ENCODE data around the gene CLIC1.

CLIC1 gene
- 165 to 306 reads per million in 2 experiments for total RNA-seq

DNA sequence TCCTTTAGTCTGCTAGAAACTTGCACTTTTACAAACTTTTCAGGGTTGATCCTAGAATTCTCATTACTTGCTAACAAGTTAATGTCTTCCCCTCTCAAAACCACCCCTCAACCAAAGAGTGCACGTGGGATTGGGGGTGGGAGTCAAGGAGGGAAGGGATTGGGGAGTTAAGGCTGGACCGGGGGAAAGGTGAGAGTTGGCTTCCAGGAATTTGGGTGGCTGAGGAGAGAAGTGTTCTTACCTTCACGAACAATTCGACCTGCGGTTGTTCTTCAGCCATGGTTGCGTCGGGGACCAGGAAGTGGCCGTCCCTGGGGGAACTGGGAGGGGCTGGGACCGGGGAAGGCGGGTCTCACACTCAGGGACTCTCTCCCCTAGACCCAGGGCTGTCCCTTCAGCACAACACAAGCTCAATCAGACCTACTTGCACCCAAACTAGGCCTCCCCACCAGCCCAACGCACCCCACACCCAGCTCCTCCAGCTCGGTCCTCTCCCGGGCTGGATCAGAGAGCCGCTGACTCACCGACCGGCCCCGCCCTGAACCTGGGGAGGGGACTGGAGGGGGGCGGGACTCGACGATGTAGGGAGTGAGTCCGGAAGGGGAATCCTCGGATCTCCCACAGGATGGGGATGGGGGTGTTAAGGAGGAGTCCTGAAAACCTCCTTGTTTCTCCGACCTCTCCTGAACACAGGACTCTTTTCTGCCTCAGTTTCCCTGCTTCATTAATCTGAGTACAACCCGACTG, at the start of gene CLIC1:
CLIC1 (minus strand) TSS at position 510 of the 747 bp plus-strand sequence; CDS start at position 280, 230 bp downstream.
- peak; percentile 71 for DNase-seq (ENCODE audit: low read depth)

GRCh38 chr6:31785475-31785874, 49.1 kb upstream of the CLIC1 start:
- no peak for DNase-seq (ENCODE audit: low read depth)

DNA sequence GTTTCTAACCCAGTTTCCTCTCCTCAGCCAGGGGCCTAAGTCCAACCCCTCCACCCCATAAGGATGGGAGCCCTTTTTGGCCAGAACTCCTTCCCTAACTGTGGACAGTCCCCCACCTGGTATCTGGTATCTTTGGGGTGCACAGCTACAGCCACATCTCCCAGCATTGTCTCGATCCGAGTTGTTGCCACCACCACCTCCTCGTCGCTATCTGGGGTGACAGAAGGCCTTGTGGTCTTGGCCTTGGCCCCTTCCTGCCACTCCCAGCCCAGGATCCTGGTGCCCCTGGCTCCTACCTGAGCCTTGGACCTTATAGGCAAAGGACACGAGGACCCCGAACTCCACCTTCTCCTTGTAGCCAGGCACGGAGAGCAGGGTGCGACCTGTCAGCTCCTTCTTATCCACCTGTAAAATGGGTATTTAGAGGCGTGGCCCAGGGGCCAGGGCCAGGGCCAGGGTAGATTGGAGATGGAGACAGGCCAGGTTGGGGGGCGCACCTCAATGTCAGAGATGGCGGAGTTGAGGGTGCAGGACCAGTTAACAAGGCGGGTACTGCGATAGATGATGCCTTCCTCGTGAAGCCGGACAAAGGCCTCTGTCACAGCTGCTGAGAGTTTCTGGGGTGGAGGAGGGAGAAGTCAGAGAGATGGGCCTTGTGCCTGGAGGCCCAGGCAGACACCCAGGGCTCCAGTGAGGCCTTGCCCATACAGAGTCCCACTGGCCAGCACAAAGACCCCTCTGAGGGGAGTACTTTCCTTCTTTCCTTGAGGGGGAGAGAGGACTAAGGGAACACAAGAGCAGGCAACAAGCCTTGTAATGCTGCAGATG, 48.0 kb upstream of the CLIC1 start:
- no peak for DNase-seq (ENCODE audit: low read depth)

GRCh38 chr6:31782126-31782855, 46.0 kb upstream of the CLIC1 start:
- no peak for DNase-seq (ENCODE audit: low read depth)

- DNase-seq (ENCODE audit: low read depth), result no peak
These were observed 45.2 kb upstream of the CLIC1 start for GRCh38 chr6:31781244-31782125.

DNA sequence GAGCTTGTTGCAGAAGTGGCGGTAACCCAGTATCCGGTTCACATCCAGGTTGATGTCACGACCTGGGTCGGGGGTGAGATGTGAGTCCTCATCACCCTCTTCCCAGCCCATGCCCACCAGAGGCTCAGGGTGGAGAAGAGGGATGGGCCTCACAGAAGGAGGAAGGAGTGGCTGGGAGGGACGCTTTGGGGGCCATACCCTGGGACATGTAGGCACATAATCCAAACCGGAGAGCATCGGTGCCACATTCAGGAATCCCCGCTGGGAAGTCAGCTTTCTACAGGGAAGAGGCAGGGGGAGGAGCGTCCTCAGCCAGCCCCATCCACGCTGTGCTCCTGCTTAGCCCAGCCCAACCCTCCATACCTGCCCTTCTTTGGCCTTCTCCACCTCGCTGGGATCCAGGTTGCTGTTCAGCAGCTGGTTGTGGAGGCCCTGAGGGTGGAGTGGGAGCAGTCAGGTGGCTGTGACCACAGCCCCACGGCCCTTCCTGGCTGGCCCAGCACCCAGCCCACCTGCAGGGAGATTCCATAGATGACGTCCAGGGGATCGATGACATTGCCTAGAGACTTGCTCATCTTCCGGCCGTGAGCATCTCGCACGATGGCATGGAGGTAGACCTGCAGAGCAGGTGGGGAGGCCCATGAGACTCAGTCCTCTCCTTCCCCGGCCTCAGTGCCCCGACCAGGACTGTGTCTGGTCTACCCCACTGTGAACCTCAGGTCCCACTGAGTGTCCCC, 44.3 kb upstream of the CLIC1 start:
- DNase-seq (ENCODE audit: low read depth), result no peak

DNA sequence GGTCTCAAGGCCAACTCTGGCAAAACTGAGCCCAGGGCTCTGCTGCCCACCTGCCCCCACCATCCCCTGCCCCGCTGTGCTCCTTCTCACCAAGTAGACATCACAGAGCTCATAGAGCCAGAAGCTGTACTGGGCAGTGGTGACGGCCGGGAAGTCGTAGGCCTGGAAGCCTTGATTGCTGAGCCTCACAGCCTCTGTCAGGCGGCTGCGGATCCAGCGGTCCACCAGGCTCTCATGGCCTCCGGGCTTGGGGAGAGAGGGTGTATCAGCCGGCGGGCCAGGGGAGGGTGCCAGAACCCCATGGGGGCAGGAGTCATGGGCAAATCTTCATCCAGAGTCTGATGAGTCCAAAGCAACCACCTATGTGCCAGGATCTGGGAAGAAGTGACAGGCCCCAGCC, 43.6 kb upstream of the CLIC1 start:
- DNase-seq (ENCODE audit: low read depth), result no peak

- DNase-seq (ENCODE audit: low read depth), result no peak
These were observed 42.9 kb upstream of the CLIC1 start for GRCh38 chr6:31778999-31779885.

- DNase-seq (ENCODE audit: low read depth), result no peak
These were observed 41.9 kb upstream of the CLIC1 start for GRCh38 chr6:31778193-31778592.

- DNase-seq (ENCODE audit: low read depth), result no peak
These were observed 41.3 kb upstream of the CLIC1 start for GRCh38 chr6:31777667-31778050.

DNA sequence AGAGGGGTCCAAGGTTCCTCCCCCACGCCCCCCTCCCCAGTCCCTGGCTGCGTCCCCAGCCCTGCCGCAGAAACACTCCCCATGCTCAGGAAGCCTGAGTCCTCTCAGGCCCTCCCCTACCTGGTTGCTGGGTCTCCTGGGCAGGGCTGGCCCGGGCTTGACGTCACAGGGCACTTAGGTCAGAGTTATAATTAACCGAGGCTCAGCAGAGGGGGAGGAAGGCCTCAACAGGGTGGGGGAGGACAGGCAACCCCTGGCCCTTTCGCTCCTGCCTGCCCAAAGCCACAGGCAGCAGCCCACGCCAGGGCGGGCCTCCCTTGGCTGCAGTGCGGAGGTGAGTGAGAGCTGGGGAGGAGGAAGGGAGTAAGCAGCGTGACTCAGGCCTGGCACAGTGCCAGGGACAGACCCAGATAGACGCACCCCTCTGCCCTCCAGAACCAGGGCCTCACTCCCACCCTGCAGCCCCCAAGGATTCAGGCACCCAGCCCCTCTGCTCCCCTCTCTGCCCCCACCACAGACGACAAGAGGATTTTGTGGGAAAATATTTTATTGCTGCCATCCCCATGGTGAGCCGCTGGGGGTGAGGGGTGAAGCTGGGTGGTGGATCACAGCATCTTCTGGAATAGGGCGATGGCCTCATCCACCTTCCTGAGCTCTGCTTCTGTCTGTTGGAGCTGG, 40.8 kb upstream of the CLIC1 start, which contains the start of gene VWA7:
VWA7 (minus strand) TSS at position 340 of the 678 bp plus-strand sequence. CDS start 549 bp downstream, outside the sequence.
- DNase-seq (ENCODE audit: low read depth), result peak; percentile 26

DNA sequence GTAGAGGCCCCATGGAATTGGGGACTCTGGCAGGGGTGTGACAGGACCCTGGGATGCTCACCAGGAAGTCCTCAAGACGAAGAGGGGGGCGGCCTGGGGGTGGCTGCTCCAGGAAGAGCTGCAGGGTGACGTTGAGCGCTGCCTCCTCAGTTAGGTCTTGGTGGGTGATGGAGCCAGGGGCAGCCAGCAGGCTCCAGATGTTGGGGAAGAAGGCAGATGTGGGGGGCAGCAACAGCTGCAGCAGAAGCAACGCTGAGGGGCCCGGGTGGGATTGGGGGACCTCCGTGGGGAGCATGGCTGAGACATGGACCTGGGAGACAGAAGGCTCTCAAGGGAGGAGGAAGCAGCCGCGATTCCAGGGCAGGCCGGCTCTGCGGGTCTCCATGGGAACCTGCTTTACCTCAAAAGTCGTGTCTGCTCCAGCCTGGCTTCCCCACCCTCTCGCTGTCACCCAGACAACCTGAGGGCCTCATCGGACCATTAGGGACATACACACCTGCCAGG, 40.2 kb upstream of the CLIC1 start:
- DNase-seq (ENCODE audit: low read depth), result no peak

DNA sequence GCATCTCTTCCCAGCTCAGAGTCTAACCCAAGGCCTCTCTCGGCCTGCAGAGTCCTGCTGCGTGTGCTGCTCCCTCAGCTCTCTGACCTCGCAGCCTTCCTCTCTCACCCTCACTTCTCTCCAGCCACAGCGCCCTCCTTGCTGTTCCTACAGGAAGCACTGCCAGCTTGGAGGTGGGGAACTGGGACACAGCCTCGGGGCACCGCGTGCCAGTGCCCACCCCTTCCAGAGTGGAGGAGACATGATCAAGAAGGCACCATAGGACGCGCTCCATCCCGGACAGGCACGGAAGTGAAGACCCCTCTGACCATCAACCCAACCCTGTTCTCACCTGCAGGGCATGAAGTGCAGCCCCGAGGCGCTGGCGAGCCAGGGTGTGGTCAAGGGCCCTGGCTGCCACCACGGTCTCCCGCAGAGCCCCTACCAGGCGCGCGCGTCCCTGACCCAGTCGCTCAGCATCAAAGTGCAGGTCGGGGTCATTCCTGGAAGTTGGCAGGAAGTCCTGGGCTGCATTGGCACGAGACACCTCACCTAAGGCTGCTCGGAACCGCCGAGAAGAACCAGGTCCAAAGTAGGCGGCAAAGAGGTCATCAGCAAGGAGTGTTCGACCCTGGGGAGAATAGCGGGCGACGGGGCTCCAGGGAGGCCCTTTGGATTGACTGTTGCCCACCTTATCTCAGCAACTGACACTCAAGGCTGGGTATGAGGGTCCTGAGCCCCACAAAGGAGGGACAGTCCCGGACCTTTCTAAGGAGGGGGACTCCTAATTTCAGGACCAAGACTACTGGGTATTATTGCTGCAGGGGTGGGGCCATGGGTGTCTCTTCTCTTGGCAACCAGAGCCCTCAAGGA, 39.5 kb upstream of the CLIC1 start:
- DNase-seq (ENCODE audit: low read depth), result no peak

- no peak for DNase-seq (ENCODE audit: low read depth)
These were observed 38.9 kb upstream of the CLIC1 start for GRCh38 chr6:31775184-31775583.

DNA sequence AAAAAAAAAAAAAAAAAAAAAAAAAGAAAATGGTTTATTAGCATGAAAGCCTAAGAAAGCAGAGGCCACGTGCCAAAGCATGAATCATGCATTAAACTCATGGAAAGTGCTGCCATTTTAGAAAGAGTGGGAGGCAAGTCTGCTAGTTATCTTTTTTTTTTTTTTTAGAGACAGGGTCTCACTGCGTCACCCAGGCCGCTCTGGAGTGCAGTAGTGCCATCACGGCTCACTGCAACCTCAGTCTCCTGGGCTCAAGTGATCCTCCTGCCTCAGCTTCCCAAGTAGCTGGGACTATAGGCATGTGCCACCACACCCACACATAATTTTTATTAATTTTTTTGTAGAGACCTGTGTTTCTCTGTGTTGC, 35.6 kb upstream of the CLIC1 start:
- no peak for DNase-seq (ENCODE audit: low read depth)

DNA sequence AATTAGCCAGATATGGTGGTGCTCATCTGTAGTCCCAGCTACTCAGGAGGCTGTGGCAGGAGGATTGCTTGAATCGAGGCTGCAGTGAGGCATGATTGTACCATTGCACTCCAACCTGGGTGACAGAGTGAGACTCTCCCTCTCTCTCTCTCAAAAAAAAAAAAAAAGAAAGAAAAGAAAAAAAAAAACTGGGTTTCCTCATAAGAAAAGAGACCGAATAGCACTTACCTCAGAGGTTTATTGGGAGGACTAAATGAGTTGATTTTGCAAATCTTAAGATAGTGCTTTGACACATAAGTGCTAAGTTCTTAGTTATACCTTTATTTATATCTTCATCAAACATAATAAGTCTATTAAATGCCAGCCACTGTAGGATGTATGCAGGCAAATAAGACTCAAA, 34.5 kb upstream of the CLIC1 start:
- DNase-seq (ENCODE audit: low read depth), result no peak

GRCh38 chr6:31769684-31770371, 33.5 kb upstream of the CLIC1 start:
- peak; percentile 76 for DNase-seq (ENCODE audit: low read depth)
